GM19467 (cell line): ENCODE results near the gene CIDEB.

Experiments
- ATAC-seq: cut with Tn5 transposase; IDR thresholded peaks from one replicate; pipeline ENCODE4 v1.9.1; 2021; ENCODE audit warnings: mild to moderate bottlenecking, moderate library complexity; ENCODE audit not compliant: unreplicated experiment

CIDEB gene

DNA sequence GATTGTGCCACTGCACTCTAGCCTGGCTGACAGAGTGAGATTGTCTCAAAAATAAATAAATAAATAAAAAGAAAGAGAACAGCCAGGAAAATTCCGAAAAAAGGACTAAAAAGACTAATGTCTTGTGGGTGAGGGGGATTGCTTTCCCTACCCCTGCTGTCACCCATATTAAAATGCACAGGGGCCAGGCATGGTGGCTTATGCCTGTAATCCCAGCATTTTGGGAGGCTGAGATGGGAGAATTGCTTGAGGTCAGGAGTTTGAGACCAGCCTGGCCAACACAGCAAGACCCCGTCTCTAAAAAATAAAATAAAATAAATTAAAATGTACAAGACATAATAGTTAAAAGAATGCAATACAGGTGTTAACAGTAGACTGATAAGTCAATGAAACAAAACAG is 14.3 kb downstream of the CIDEB start:
- no peak for ATAC-seq

GRCh38 chr14:24292118-24292807 is 15.5 kb downstream of the CIDEB start:
- no peak for ATAC-seq

DNA sequence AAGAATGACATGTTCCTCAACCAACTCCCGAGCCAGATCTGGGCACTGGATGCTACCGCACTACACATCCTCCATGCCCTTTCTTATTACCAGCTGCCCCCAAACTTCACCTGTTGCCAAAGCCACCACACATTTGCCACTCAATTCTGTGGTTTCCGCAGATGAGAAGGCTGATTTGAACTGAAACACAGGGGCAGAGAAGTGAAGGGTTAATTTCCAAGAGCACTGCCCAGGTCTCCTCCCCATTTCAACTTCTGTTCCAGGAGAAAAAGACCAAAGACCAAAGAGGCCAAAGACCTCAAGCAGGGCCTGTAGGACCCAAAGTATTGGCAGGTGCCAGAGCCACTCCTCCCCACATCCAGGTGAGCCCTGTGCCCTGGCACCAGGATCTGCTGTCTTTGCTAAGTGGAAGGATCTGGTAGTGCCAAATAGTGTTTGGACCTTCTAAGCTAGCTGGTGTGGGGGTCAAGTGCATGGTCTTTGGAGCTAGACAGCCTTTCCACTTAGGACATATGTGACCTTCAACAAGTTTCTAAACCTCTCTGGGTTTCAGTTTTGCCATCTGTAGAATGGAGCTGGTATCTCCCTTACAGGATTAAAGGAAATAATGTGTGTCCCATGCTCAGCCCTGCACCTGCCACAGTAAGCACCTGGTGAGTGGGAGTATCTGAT is 16.2 kb downstream of the CIDEB start:
- no peak for ATAC-seq

GRCh38 chr14:24290746-24291145 is 17.0 kb downstream of the CIDEB start:
- no peak for ATAC-seq

GRCh38 chr14:24289649-24290280 is 18.0 kb downstream of the CIDEB start:
- ATAC-seq, result peak; percentile 53

DNA sequence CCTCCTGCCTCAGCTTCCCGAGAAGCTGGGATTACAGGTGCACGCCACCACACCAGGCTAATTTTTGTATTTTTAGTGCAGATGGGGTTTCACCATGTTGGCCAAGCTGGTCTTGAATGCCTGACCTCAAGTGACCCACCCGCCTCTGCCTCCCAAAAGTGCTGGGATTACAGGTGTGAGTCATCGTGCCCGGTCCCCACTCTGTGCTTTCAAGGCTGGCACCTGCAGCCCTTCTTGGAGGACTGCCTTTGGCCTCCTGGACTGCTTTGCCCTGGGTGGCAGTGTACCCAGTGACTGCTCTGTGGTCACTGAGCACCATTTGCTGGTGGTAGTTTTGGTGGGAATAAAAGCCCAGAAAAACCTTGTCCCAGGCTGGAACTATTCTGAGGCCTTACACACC is 20.8 kb downstream of the CIDEB start:
- no peak for ATAC-seq

DNA sequence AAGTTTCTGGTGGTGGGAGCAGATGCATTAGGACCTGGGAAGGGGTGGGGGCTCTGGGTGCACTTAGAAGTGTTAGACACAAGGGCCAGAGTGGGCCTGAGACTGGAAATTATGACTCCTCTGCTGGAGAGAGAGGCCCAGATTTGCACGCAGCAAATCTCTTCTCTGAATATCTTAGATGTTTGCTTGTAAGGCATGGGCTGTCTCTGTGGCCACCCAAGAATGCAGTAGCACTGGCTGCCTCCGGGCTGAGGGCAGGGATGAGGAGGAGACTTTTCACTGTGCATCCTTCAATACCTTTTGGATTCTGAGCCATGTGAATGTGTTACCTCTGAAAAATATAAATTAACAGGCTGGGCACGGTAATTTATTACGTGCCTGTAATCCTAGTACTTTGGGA is 22.4 kb downstream of the CIDEB start:
- no peak for ATAC-seq

GRCh38 chr14:24284501-24285035 is 23.2 kb downstream of the CIDEB start:
- ATAC-seq, result no peak

DNA sequence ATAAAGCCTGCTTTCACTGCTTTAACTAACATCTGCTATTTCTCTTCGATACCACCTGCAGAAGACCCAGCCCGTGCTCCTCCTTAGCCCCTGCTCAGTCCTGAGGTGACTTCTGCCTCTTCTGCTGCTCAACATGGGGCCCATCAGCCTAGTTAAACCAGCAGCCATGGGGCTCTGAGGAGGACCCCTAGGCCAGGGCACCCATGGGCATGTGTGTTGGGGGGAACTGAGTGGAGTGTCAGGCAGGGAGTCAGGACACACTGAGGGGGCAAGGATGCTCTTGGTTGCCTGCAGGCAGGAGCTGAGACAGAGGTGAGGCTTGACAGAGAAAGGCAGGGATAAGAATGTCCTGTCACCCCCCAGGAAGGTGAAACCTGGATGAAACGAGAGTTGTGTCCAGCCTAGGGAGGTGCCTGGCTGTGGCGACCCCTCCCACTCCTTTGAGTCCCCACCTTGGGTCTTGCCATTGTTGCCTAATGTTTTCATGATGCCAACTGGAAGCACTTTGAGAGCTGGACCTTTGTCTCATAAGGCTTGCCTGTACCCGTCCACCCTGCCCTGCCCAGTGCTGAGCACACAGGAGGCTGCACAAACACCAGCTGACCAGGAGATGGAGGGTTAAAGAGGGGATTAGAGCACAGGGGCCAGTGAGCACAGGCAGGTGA is 23.8 kb downstream of the CIDEB start:
- ATAC-seq, result no peak

- no peak for ATAC-seq
These were observed 25.0 kb downstream of the CIDEB start for GRCh38 chr14:24282736-24283135.

DNA sequence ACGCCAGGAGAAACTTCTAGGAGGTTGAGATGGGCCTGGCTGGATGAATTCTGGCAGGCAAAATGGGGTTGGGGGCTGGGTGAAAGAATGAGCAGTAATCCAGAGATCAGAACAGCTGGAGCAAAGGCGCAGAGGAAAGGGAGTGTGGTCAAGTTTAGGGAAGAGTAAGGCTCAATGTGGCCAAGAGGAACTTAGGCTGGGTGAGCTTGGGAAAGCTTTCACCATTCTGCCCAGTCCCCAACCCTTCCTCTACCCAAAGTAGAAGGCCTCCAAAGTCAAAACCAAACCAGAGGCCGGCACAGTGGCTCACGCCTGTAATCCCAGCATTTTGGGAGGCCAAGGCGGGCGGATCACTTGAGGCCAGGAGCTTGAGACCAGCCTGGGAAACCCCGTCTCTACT is 26.1 kb downstream of the CIDEB start:
- ATAC-seq, result no peak

DNA sequence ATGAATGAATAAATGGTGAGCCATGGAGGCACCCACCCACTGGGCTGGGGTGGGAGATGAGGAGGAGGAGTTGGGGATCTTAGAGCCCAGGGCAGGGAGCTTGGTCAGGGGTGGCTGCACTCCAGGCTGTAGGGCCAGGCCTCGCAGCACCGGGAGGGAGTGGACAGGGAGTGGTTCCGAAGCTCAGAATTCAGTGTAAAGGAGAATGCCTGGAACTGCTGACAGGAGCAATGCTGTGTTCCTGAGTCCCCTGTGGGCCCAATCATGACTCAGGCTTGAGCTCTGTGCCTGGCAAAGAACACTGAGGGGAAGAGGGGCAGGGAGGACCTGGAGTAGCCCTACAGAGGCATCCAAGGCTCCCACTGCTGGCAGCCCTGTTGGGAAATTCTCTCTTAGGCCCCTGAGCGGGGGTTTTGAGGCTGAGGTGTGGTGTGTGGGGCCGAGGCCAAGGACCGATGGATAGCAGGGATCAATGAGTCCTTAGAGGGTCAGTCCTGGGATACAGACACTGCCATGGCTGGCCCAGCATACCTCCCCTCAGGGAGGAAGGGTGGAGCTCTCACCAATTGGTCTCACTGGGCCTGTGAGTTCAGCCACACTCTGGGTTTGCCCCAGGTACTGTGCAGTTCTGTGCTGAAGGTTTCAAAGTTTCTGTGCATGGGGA is 26.8 kb downstream of the CIDEB start:
- no peak for ATAC-seq

DNA sequence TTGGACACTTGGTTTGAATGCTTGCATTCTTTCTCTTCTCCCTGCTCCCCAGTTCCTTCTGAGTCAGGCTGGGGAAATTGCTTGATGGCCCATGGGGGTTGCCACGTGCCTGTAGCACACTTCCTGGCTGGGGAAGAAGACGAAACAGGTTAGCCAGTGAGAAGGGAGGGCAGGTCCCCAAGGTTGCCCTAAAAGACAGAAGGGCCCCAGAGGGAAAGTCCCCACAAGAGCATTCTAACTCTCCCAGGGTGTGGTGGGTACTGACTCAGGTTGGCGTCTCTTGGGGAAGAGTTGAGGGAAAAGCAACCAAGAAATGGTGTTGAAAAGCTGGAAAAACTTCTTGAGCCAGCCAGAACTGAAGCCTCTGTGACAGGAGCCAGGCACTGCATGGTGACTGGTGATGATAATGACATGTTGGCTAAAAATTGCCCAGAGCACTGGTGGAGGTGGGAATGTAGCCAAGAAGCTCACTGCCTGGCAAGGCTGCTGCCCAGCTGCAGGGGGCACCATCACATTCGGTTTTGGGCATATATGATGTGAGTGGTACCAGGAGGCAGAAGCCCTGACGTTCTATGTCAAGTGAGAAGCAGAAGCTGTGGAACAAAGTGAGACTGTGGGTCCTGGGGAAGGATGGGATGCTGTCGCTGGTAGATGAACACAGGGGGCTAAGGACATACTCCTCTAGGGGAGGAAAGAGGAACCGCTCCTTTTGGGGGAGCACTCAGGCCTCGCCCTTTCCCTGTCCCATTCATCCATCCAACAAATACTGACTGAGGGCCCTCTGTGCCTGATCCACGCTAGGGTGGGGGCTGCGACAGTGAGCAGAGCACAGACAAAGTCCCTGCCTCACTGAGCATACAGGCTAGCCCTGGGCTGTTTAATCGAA is 28.2 kb downstream of the CIDEB start:
- ATAC-seq, result no peak

DNA sequence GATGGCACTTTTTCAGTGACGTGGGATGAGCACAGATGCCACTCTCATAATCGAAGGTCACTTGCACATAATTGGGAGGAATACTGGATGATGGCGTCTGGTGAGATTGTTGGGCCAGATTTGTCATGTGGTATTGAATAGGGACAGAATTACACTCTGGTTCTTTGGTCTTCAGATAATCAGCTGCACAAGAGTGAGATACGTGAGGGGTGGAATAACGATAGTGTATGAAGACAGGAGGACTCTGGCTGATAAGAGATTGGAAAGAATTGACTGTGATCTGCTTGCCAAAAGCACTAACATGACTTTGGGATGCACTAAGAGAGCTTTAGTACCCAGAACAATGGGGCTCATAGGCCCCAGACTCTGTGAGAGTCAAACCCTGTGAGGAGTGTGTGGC is 29.4 kb downstream of the CIDEB start:
- ATAC-seq, result no peak

DNA sequence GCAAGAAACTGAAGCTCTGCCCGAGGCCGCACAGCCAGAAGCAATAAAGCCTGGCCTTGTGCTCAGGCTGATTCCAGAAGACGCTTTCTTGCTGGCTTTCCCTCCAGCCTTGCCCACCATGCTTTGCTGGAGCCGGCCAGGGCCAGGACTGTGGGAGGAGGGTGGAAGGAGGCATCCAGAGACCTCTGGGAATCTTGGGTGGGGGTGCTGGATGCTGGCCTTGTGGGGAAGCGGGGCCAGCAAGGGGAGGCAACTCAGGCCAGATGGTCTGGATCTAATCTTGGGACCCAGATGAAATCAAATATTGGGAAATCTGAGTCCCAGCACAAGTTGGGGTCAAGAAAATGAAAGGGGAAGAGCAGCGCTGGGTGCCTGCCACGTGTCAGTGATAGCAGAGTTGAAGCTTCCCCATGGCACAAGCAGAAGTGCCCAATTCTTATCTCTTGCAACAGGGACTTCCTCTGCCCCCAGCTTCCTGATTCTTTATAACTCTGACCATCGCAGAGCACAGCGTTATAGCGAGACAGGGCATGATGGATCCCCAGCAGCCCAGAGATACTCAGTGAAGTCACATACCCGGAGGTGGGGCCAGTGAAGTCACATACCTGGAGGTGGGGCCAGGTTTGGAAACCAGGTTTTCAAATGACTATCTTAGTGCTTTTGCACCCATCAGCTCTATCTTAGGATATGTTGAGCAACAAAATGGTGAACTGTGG is 30.0 kb downstream of the CIDEB start:
- ATAC-seq, result no peak

DNA sequence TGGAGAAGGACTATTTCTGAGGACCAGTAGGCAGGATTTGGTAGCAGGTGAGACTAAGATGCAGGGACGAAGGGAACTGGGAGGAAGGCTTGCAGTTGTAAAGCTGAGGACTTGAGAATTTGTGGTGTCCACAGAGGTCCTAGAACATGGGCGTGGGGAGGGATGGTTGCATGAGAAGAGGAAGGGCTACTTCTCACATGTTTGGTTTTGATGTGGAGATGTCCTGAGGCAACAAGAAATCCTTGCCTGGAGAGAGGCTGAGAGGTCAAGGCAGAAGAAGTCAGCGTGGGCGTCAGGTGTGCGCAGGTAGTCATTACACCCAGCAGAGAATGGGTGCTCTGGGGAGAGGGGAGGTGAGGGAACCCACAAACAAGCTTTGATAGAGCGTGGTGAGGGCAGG is 30.7 kb downstream of the CIDEB start:
- ATAC-seq, result no peak

DNA sequence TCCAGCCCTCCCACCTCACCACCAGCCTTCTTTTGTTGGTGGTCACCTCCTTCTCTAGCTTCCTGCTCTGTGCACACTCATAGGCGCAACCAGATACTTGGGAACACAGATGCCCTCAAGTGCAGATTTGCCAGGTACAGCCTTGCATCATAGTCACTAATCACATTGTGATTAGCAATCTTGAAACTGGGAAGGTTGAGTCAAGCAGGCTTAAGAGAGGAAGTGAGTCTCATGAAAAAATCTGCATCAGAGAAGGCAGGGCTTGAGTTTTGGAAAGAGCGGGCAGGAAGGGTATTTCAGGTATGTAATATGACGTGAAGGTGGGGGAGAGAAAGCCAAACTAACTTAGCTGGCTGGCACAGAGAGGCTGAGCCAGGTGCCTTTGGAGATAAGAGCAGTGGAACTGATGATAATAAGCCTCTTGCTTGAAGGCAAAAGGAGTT is 33.7 kb downstream of the CIDEB start:
- peak; percentile 37 for ATAC-seq

GRCh38 chr14:24273422-24273998 is 34.3 kb downstream of the CIDEB start:
- no peak for ATAC-seq

DNA sequence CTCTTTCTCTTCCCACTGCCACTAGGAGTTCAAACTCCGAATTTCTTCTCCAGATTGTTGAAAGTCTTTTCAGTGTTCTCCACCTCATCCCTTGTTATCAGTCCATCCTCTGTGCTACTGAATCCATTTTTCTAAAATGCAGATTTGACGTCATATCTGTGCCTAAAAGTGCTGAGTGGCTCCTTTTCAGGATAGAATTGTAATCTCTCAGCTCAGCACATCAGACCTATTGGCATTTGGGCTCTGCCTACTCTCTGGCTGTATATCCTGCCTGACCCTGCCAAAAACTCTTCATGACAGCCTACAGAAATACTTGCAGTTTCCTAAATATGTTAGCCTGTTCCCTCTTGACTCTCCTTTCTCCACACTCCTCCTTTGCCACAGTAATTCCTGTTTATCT is 35.3 kb downstream of the CIDEB start:
- no peak for ATAC-seq
